NT2/D1 (cell line): ENCODE results near the gene MAP2K4.

Experiments
- DNase-seq: peaks from one replicate; pipeline ENCODE4 v3.0.0-alpha.2; 2011; ENCODE audit warnings: low read depth, low spot score
- H3K27me3 ChIP-seq: 2 replicates; pipeline ENCODE4 v1.6.0; 2011; ENCODE audit warnings: mild to moderate bottlenecking; ENCODE audit not compliant: insufficient read length, insufficient read depth
- H3K36me3 ChIP-seq: 2 replicates; pipeline ENCODE4 v1.6.1; 2011; ENCODE audit warnings: mild to moderate bottlenecking, low read length, mixed read lengths; ENCODE audit not compliant: insufficient read depth, insufficient read length
- H3K4me1 ChIP-seq: 2 replicates; pipeline ENCODE4 v1.5.1; 2011; ENCODE audit not compliant: insufficient read depth, insufficient read length
- H3K4me3 ChIP-seq: 2 replicates; pipeline ENCODE4 v1.5.1; 2011; ENCODE audit warnings: low read depth; ENCODE audit not compliant: insufficient read length
- H3K9ac ChIP-seq: 2 replicates; pipeline ENCODE4 v1.6.0; 2011; ENCODE audit warnings: low read depth; ENCODE audit not compliant: insufficient read length
- H3K9me3 ChIP-seq: 2 replicates; pipeline ENCODE4 v1.5.1; 2011; ENCODE audit warnings: mild to moderate bottlenecking, low read length; ENCODE audit not compliant: insufficient read depth
- SUZ12 ChIP-seq: IDR thresholded peaks from 2 replicates; pipeline ENCODE4 v1.6.1; 2011; ENCODE audit not compliant: insufficient read length, insufficient read depth; ENCODE audit errors: extremely low read depth
- YY1 ChIP-seq: IDR thresholded peaks from 2 replicates; pipeline ENCODE4 v1.6.1; 2011; ENCODE audit not compliant: insufficient read length, insufficient read depth
- ZNF274 ChIP-seq: IDR thresholded peaks from 2 replicates; pipeline ENCODE4 v1.6.1; 2011; ENCODE audit warnings: mild to moderate bottlenecking, low read depth, low read length

Gene MAP2K4

DNA sequence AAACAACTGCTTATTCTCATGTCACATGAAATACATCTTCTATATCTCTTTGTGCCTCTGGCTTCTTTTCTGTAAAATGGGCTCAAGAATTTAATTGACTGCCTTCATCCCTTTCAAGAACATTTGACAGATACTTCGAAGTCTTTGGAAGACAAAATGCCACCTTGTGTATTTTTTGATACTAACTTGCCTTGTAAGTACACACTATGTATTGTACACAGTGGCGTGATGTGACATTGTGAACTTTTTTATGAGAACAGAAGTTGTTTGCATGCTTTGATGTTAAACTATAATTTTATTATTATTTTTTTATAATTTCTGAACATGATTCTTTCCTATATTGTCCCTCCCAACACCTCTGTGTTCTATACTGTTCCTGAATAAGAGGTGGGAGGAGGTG lies 73.7 kb downstream of the MAP2K4 start:
- Histone ChIP-seq H3K36me3 (peaks cover 7% of the 10 kb centered on the region), H3K4me3 (no peak overlapping the region), H3K9me3 (no peaks in the 10 kb centered on the region), H3K4me1 (no peaks in the 10 kb centered on the region), H3K27me3 (no peaks in the 10 kb centered on the region), H3K9ac (no peak overlapping the region)
- no peak for TF ChIP-seq YY1
- no peak for TF ChIP-seq SUZ12
- no peak for TF ChIP-seq ZNF274
- DNase-seq = no peak

DNA sequence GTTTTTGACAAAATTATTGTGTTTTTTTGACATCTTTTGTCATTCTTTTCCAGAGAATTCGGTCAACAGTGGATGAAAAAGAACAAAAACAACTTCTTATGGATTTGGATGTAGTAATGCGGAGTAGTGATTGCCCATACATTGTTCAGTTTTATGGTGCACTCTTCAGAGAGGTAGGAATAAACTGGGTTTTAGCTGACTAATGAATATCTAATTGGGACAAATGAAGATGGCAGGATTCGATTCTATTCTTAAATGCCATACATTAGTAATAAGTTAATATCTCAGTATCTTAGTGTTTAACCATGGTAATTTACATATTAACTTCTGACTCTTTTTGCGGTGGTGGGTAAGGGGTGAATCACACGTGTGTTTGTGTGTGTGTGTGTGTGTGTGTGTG lies 74.8 kb downstream of the MAP2K4 start:
- Histone ChIP-seq H3K27me3 (no peaks in the 10 kb centered on the region), H3K4me1 (no peaks in the 10 kb centered on the region), H3K9me3 (no peaks in the 10 kb centered on the region), H3K4me3 (no peak overlapping the region), H3K36me3 (peaks cover 4% of the 10 kb centered on the region), H3K9ac (no peak overlapping the region)
- TF ChIP-seq ZNF274 (no peak), SUZ12 (no peak), YY1 (no peak)
- DNase-seq = no peak

DNA sequence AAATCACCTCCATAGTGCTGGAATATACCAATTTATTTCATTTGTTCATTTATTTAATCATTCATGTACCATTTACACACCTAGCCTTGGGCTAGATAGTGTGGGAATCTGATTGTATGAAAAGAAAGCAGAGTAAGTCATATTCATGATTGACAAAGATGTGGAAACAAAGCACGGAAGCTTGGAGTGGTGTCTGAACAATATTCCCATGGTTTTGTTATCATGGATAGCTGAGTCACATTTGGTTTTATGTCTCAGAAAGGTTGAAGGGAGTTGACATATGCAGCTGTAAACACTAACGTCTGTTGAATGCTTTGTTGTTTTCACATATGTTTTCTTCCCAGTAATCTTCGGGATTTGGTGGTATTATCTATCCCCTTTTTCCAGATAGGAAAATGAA lies 76.6 kb downstream of the MAP2K4 start:
- Histone ChIP-seq H3K9me3 (no peaks in the 10 kb centered on the region), H3K27me3 (no peaks in the 10 kb centered on the region), H3K4me3 (no peak overlapping the region), H3K9ac (no peak overlapping the region), H3K36me3 (peaks cover 3% of the 10 kb centered on the region), H3K4me1 (no peaks in the 10 kb centered on the region)
- no peak for DNase-seq
- TF ChIP-seq YY1 (no peak), ZNF274 (no peak), SUZ12 (no peak)

DNA sequence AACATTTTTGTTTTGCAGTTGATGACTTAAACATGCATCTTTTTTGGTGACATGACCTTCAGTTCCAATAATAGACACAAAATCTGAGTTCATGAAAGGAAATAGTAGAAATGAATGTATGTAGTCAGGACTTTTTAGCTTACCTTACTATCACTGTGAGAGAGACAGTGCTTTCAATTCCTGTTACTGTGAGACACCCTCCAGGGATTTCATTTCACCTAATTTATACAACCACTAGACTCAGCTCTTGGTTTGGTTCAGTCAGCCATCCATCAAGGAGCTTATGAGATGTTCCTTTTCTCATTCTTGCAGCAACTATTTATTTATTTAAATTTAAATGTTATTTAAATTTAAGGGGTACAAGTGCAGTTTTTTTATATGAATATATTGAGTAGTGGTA lies 77.9 kb downstream of the MAP2K4 start:
- no peak for DNase-seq
- no peaks in the 10 kb centered on the region for H3K4me1 ChIP-seq
- no peaks in the 10 kb centered on the region for H3K9me3 ChIP-seq
- no peak overlapping the region for H3K9ac ChIP-seq
- TF ChIP-seq SUZ12 (no peak), YY1 (no peak), ZNF274 (no peak)
- H3K36me3 ChIP-seq = peaks cover 3% of the 10 kb centered on the region
- no peaks in the 10 kb centered on the region for H3K27me3 ChIP-seq
- H3K4me3 ChIP-seq = no peak overlapping the region

DNA sequence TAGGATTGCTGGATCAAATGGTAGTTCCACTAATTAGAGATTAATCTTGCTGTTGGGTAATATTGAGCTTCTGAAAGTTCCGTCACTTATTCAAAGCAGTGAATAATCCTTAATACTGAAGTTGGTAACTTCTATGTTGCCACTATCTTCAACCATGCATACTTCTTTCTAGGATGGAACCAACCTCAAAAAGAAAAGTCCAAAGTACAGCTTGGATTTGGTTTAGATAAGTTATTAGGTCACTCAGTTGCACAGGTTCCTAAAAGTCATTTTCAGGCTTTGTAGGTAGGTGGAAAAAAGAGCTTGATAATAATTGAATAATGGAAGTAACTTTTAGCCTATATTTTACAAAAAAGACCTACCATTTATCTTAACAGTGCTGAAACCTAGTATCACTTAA lies 78.7 kb downstream of the MAP2K4 start:
- Histone ChIP-seq H3K9ac (no peak overlapping the region), H3K36me3 (peaks cover 3% of the 10 kb centered on the region), H3K4me1 (no peaks in the 10 kb centered on the region), H3K4me3 (no peak overlapping the region), H3K9me3 (no peaks in the 10 kb centered on the region), H3K27me3 (no peaks in the 10 kb centered on the region)
- DNase-seq = no peak
- TF ChIP-seq SUZ12 = no peak
- TF ChIP-seq YY1 = no peak
- TF ChIP-seq ZNF274 = no peak

DNA sequence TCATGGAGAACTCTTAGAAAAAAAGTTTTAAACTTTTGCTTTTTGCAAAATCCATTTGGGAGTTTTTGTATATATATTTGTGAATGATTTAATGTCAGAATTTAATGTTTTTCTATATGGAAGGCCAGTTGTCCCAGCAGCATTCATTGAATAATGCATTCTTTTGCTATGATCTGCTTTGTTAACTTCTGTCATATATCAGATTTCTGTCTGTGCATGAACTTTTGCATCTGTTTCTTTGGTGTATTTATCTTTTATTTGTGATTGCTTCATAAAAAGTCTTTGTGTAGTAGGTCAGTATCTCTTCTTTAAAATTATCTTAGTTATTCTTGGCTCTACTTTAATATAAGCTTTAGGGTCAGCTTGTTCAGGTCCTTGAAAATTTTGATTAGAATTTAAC lies 84.2 kb downstream of the MAP2K4 start:
- Histone ChIP-seq H3K9ac (no peak overlapping the region), H3K4me3 (no peak overlapping the region), H3K4me1 (no peaks in the 10 kb centered on the region), H3K9me3 (no peaks in the 10 kb centered on the region), H3K36me3 (no peaks in the 10 kb centered on the region), H3K27me3 (no peaks in the 10 kb centered on the region)
- DNase-seq = no peak
- TF ChIP-seq YY1 (no peak), ZNF274 (no peak), SUZ12 (no peak)

DNA sequence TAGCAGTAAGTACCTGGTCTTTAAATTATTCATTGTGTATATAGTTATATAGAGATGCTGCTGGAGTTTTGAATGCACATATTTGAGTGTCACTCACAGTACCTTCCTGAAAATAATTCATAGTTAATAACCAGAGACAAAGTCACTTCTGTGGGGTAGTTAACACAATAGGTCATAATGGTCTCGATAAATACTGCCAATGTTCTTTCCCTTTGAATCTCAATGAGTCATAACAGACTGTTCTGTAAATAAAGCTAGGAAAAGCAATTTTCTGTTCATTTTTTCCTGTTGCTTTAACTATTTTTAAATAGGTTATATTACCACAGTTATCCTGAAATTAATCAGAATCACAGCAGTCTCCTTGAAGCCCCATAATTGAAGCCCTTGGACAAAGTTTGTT lies 87.2 kb downstream of the MAP2K4 start:
- Histone ChIP-seq H3K27me3 (no peaks in the 10 kb centered on the region), H3K4me3 (no peak overlapping the region), H3K9me3 (no peaks in the 10 kb centered on the region), H3K4me1 (no peaks in the 10 kb centered on the region), H3K9ac (no peak overlapping the region), H3K36me3 (peaks cover 10% of the 10 kb centered on the region)
- DNase-seq = no peak
- TF ChIP-seq YY1 (no peak), ZNF274 (no peak), SUZ12 (no peak)

DNA sequence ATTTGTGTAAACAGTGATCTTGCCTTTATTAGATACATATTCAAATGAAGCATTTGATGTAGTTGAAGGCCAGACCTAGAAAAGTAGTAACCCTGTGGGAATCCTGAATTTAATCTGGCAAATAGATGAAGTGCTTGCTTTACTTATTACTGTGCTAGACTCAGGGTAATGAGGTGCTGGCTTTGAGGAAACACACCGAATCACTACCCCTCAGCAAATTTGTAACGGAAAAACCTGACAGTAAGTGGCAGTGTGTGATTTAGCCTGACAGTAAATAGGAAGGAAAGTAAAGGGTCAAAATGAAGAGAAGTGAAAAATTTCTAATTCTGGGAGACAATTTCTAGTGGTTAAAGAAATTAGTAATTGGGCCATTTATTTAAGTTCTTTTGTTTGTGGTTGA lies 90.2 kb downstream of the MAP2K4 start:
- no peak overlapping the region for H3K4me3 ChIP-seq
- DNase-seq = no peak
- no peaks in the 10 kb centered on the region for H3K27me3 ChIP-seq
- no peaks in the 10 kb centered on the region for H3K9me3 ChIP-seq
- no peaks in the 10 kb centered on the region for H3K4me1 ChIP-seq
- no peak overlapping the region for H3K9ac ChIP-seq
- TF ChIP-seq ZNF274 = no peak
- TF ChIP-seq YY1 = no peak
- TF ChIP-seq SUZ12 = no peak
- peaks cover 35% of the 10 kb centered on the region for H3K36me3 ChIP-seq
